Stimulated activated naive B cell treated with anti-CD40 and anti-IgM and Interleukin-4, amounts not matched to agents 10 μg/mL and 1 μg/mL and 100 μg/mL, for 72 hours (primary cell): ENCODE data around the gene KCNK7.
A peak's percentile ranks its signal among the peaks of the same experiment; 100 is the strongest.

Source experiments
- ATAC-seq, 2 donors: fragments of 150-1000 bp; cut with Tn5 transposase; replicated peaks; 2 replicates each; pipeline ENCODE4 v1.10.0; 2021; ENCODE audit warnings: moderate library complexity in 1 of 2
- DNase-seq: peaks from one replicate; pipeline ENCODE4 v3.0.0; 2021
- H3K27ac Mint-ChIP-seq: one replicate; pipeline ENCODE4 v1.8.0; 2022; ENCODE audit warnings: mild to moderate bottlenecking, mixed read lengths
- H3K27me3 Mint-ChIP-seq, 2 donors: one replicate each; pipeline ENCODE4 v1.8.0; 2022; ENCODE audit warnings: mixed read lengths in 2 of 2
- H3K36me3 Mint-ChIP-seq, 2 donors: one replicate each; pipeline ENCODE4 v1.8.0; 2022; ENCODE audit warnings: mixed read lengths in 2 of 2, mild to moderate bottlenecking in 1 of 2
- H3K4me1 Mint-ChIP-seq, 2 donors: one replicate each; pipeline ENCODE4 v1.8.0; 2022; ENCODE audit warnings: mixed read lengths in 2 of 2, mild to moderate bottlenecking in 1 of 2
- H3K4me3 Mint-ChIP-seq, 2 donors: one replicate each; pipeline ENCODE4 v1.8.0; 2022; ENCODE audit warnings: mild to moderate bottlenecking in 2 of 2, mixed read lengths in 2 of 2, moderate library complexity in 1 of 2
- H3K9me3 Mint-ChIP-seq, 2 donors: one replicate each; pipeline ENCODE4 v1.8.0; 2022; ENCODE audit warnings: mixed read lengths in 2 of 2, mild to moderate bottlenecking in 1 of 2

Gene KCNK7

GRCh38 chr11:65634905-65635731 lies 39.5 kb upstream of the KCNK7 start:
- DNase-seq (no peak), ATAC-seq (no peak)
- Mint-ChIP-seq H3K36me3 (peaks cover 41 to 53% of the 10 kb centered on the region in 2 donors), H3K4me1 (peaks cover 26 to 55% of the 10 kb centered on the region in 2 donors), H3K27me3 (no peaks in the 10 kb centered on the region), H3K9me3 (no peaks in the 10 kb centered on the region), H3K27ac (peak overlapping the region; percentile 47), H3K4me3 (no peak overlapping the region)

DNA sequence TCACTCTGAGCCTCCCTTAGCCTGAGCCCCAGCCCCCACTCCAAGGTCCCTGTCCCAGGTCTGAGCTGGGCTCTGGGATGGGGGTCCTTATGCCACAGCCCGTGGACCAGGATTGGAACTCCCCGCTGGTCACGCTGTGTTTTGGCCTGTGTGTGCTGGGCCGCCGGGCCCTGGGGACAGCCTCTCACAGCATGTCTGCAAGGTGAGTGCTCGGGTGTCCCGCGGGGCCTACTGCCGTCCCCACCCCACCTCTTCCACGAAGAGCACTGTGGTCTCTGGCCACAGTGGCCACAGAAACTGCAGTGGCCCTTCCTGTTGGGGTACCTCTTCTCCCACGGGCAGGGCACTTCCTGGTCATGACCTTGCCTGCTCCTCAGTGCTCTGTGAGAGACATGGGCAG lies 38.8 kb upstream of the KCNK7 start:
- no peaks in the 10 kb centered on the region for H3K27me3 Mint-ChIP-seq
- no peak for ATAC-seq
- DNase-seq = no peak
- peaks cover 23 to 48% of the 10 kb centered on the region in 2 donors for H3K4me1 Mint-ChIP-seq
- H3K4me3 Mint-ChIP-seq = no peak overlapping the region
- no peaks in the 10 kb centered on the region for H3K9me3 Mint-ChIP-seq
- peak overlapping the region; percentile 42 for H3K27ac Mint-ChIP-seq
- peaks cover 38 to 49% of the 10 kb centered on the region in 2 donors for H3K36me3 Mint-ChIP-seq

- no peak for ATAC-seq
- Mint-ChIP-seq H3K4me3 (no peak overlapping the region), H3K9me3 (no peaks in the 10 kb centered on the region), H3K4me1 (peaks cover 20 to 45% of the 10 kb centered on the region in 2 donors), H3K27ac (peak overlapping the region; percentile 42), H3K27me3 (no peaks in the 10 kb centered on the region), H3K36me3 (peaks cover 38 to 50% of the 10 kb centered on the region in 2 donors)
- DNase-seq = no peak
Observed at GRCh38 chr11:65634109-65634436, 38.5 kb upstream of the KCNK7 start.

DNA sequence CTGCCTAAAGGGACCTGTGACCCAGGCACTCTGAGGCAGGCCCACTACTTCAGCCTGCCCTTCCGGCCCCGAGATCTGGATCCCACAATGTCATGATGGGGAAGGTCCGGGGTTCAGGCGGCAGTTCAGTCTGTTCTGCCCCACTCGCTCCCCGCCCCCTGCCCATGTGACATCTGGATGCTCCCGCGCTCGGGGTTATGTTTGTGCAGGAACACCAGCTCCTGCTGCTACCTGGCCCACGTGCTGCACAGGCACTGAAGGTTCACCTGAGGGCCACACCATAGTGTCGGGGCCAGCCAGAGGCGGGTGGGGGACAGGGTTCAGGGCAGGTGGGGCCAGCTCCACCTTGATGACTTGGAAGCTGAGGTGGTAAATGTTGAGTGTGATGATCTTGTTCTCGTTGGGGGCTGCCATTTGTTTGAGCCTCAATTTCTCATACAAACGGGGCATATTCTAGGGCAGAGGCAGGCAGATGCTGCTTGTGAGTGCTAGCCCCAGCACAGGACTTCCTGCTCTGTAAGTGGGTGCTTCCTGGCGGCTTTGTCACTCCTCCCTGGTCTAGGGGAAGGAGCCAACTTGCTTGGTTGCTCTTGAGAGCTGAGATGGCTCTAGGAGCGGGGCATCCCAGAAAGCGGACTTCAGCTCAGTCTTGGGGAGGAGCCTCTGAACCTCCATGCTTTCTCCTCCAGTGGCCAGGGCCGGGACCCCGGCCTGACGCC lies 37.9 kb upstream of the KCNK7 start:
- Mint-ChIP-seq H3K36me3 (peaks cover 33 to 48% of the 10 kb centered on the region in 2 donors), H3K27ac (peak overlapping the region; percentile 14), H3K4me3 (no peak overlapping the region), H3K9me3 (no peaks in the 10 kb centered on the region), H3K4me1 (peaks cover 15 to 39% of the 10 kb centered on the region in 2 donors), H3K27me3 (no peaks in the 10 kb centered on the region)
- no peak for DNase-seq
- ATAC-seq = no peak

GRCh38 chr11:65630215-65630614 lies 34.6 kb upstream of the KCNK7 start:
- no peak overlapping the region for H3K4me3 Mint-ChIP-seq
- no peak for ATAC-seq
- no peak for DNase-seq
- no peaks in the 10 kb centered on the region for H3K27me3 Mint-ChIP-seq
- no peak overlapping the region for H3K27ac Mint-ChIP-seq
- peaks cover 13 to 34% of the 10 kb centered on the region in 2 donors for H3K4me1 Mint-ChIP-seq
- H3K9me3 Mint-ChIP-seq = no peaks in the 10 kb centered on the region
- H3K36me3 Mint-ChIP-seq = peaks cover 28 to 54% of the 10 kb centered on the region in 2 donors

GRCh38 chr11:65629579-65629978 lies 34.0 kb upstream of the KCNK7 start:
- no peaks in the 10 kb centered on the region for H3K27me3 Mint-ChIP-seq
- DNase-seq = no peak
- ATAC-seq = no peak
- no peaks in the 10 kb centered on the region for H3K9me3 Mint-ChIP-seq
- no peak overlapping the region for H3K4me3 Mint-ChIP-seq
- peak overlapping the region; percentile 20 for H3K27ac Mint-ChIP-seq
- peaks cover 28 to 54% of the 10 kb centered on the region in 2 donors for H3K36me3 Mint-ChIP-seq
- H3K4me1 Mint-ChIP-seq = peaks cover 16 to 32% of the 10 kb centered on the region in 2 donors

DNA sequence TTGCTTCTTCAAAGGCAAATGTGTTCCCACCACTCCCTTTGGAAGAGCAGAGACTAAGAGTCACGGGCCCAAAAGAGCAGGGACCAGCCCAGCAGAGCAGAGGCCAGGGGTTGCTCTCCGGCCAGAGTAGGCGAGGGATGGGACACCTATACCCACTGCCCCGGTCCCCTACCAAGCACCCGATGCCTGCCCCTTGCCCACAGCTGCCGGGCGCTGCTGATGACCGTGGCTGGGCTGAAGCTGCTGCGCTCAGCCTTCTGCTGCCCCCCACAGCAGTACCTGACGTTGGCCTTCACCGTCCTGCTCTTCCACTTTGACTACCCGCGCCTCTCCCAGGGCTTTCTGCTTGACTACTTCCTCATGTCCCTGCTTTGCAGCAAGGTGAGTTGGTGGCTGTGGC lies 31.6 kb upstream of the KCNK7 start:
- no peaks in the 10 kb centered on the region for H3K27me3 Mint-ChIP-seq
- H3K36me3 Mint-ChIP-seq = peaks cover 43 to 54% of the 10 kb centered on the region in 2 donors
- DNase-seq = no peak
- no peak overlapping the region for H3K4me3 Mint-ChIP-seq
- no peak for ATAC-seq
- no peak overlapping the region for H3K27ac Mint-ChIP-seq
- peaks cover 16 to 26% of the 10 kb centered on the region in 2 donors for H3K4me1 Mint-ChIP-seq
- H3K9me3 Mint-ChIP-seq = no peaks in the 10 kb centered on the region

DNA sequence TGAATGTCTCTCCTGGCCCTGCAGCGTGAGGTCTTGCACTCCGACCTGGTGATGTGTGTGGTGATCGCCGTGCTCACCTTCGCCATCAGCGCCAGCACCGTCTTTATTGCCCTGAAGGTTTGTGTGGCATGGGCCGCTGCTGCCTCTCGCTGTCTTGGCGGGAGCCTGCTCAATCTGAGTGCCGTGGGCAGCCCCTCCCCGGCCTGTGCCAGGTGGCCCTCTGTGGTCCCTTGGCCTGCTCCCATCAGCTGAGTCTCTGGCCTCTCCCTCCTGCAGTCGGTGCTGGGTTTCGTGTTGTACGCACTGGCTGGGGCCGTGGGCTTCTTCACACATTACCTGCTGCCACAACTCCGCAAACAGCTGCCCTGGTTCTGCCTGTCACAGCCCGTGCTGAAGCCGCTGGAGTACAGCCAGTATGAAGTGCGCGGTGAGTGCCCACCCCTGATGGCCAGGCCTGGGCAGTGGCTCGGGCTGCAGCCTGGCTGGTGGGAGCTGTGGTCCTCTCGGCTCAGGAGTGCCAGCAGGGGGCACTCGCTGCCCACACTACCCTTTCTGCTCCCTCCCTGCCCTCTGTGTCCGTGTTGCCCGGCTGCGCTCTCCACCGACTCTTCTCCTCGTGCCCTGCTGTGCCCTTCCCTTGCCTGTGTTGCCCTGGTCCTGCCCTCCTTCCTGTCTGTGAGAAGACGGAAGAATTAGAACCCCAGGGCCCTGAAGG lies 30.2 kb upstream of the KCNK7 start:
- Mint-ChIP-seq H3K36me3 (peaks cover 42 to 55% of the 10 kb centered on the region in 2 donors), H3K4me3 (peak overlapping the region in 1 of 2 donors; percentile 55), H3K4me1 (peaks cover 15 to 27% of the 10 kb centered on the region in 2 donors), H3K27ac (no peak overlapping the region), H3K27me3 (no peaks in the 10 kb centered on the region), H3K9me3 (no peaks in the 10 kb centered on the region)
- peak; percentile 93 to 94 for ATAC-seq
- no peak for DNase-seq

GRCh38 chr11:65624931-65625627 lies 29.5 kb upstream of the KCNK7 start:
- Mint-ChIP-seq H3K4me3 (no peak overlapping the region), H3K4me1 (peaks cover 15 to 28% of the 10 kb centered on the region in 2 donors), H3K27ac (no peak overlapping the region), H3K27me3 (no peaks in the 10 kb centered on the region), H3K9me3 (no peaks in the 10 kb centered on the region), H3K36me3 (peaks cover 39 to 55% of the 10 kb centered on the region in 2 donors)
- no peak for DNase-seq
- no peak for ATAC-seq

DNA sequence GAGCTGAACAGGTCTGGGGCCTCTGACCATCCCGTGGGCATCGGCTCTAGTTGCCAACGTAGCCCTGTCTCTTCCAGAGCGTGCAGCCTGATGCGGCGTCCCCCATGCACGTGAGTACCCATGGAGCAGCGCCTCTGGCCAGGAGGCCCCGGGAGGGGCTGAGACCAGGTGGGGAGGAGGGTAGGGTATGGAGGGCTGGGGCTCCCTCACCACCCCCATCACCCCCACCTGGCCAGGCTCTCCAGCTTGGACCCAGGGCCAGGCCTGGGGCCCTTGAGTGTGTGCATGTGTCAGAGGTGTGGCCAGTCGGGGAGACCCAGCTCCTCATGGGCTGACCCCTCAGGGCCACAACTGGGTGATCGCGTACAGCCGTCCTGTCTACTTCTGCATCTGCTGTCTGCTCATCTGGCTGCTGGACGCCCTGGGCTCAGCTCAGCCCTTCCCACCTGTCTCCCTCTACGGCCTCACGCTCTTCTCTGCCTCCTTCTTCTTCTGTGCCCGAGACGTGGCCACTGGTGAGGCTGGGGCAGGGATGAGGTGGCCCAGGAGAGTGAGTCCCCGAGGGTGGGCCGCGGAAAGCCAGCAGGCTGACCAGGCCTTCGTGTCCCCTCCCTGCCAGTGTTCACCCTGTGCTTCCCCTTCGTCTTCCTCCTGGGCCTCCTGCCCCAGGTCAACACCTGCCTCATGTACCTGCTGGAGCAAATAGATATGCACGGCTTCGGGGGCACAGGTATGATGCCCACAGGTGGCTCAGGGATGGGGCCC lies 28.4 kb upstream of the KCNK7 start:
- Mint-ChIP-seq H3K27ac (peak overlapping the region; percentile 44), H3K4me1 (peaks cover 15 to 33% of the 10 kb centered on the region in 2 donors), H3K36me3 (peaks cover 40 to 54% of the 10 kb centered on the region in 2 donors), H3K9me3 (no peaks in the 10 kb centered on the region), H3K27me3 (no peaks in the 10 kb centered on the region), H3K4me3 (no peak overlapping the region)
- no peak for ATAC-seq
- no peak for DNase-seq

- ATAC-seq = no peak
- peak overlapping the region; percentile 42 for H3K27ac Mint-ChIP-seq
- peaks cover 15 to 33% of the 10 kb centered on the region in 2 donors for H3K4me1 Mint-ChIP-seq
- no peaks in the 10 kb centered on the region for H3K27me3 Mint-ChIP-seq
- no peaks in the 10 kb centered on the region for H3K9me3 Mint-ChIP-seq
- peaks cover 46 to 58% of the 10 kb centered on the region in 2 donors for H3K36me3 Mint-ChIP-seq
- H3K4me3 Mint-ChIP-seq = no peak overlapping the region
- DNase-seq = no peak
Observed at GRCh38 chr11:65623177-65623576, 27.6 kb upstream of the KCNK7 start.

- Mint-ChIP-seq H3K36me3 (peaks cover 44 to 58% of the 10 kb centered on the region in 2 donors), H3K4me3 (no peak overlapping the region), H3K27ac (peak overlapping the region; percentile 37), H3K4me1 (peaks cover 18 to 44% of the 10 kb centered on the region in 2 donors), H3K27me3 (no peaks in the 10 kb centered on the region), H3K9me3 (no peaks in the 10 kb centered on the region)
- DNase-seq (no peak), ATAC-seq (no peak)
Observed at GRCh38 chr11:65622011-65622410, 26.4 kb upstream of the KCNK7 start.

DNA sequence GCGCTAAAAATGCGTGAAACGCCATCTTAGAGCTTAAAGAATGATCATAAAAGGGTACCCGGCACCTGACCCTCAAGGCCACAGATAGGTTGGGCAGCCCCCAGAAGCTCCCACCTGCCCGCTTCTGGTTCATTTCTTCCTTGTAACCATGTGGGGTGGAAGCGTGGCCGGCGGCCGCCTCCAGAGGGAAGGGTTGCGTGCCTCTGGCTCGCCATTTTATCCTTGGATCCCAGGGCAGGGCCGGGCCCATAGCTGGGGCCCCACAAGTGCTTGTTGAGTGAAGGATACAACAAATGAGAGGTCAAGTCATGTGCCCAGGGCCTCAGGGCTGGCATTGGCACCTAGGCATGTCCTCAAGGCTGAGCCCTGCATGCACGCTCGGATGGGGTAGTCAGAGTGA lies 25.9 kb upstream of the KCNK7 start:
- ATAC-seq (no peak), DNase-seq (no peak)
- Mint-ChIP-seq H3K4me1 (peaks cover 23 to 50% of the 10 kb centered on the region in 2 donors), H3K9me3 (no peaks in the 10 kb centered on the region), H3K36me3 (peaks cover 49 to 61% of the 10 kb centered on the region in 2 donors), H3K4me3 (no peak overlapping the region), H3K27ac (peak overlapping the region; percentile 37), H3K27me3 (no peaks in the 10 kb centered on the region)
